HG03460 (cell line): ENCODE data around the gene AUTS2.

Experiments
- ATAC-seq: cut with Tn5 transposase; IDR thresholded peaks from one replicate; pipeline ENCODE4 v1.9.1; 2021; ENCODE audit not compliant: unreplicated experiment

Gene AUTS2

GRCh38 chr7:70556761-70557160, 958.5 kb downstream of the AUTS2 start:
- no peak for ATAC-seq

- no peak for ATAC-seq
Measured at GRCh38 chr7:70557338-70557737, 959.1 kb downstream of the AUTS2 start.

GRCh38 chr7:70559815-70560214, 961.5 kb downstream of the AUTS2 start:
- no peak for ATAC-seq

GRCh38 chr7:70563960-70564359, 965.7 kb downstream of the AUTS2 start:
- ATAC-seq: no peak

- ATAC-seq: no peak
Measured at GRCh38 chr7:70565721-70566370, 967.6 kb downstream of the AUTS2 start.

- no peak for ATAC-seq
Measured at GRCh38 chr7:70566671-70567070, 968.4 kb downstream of the AUTS2 start.

GRCh38 chr7:70568674-70569334, 970.5 kb downstream of the AUTS2 start:
- ATAC-seq: no peak

- ATAC-seq: no peak
Measured at GRCh38 chr7:70569335-70569819, 971.1 kb downstream of the AUTS2 start.

- ATAC-seq: no peak
Measured at GRCh38 chr7:70570029-70570428, 971.8 kb downstream of the AUTS2 start.

- ATAC-seq: no peak
Measured at GRCh38 chr7:70570961-70571360, 972.7 kb downstream of the AUTS2 start.

GRCh38 chr7:70571403-70571934, 973.2 kb downstream of the AUTS2 start:
- ATAC-seq: no peak

GRCh38 chr7:70571961-70572360, 973.7 kb downstream of the AUTS2 start:
- ATAC-seq: no peak

GRCh38 chr7:70572571-70572970, 974.3 kb downstream of the AUTS2 start:
- ATAC-seq: no peak

GRCh38 chr7:70573071-70573661, 974.9 kb downstream of the AUTS2 start:
- ATAC-seq: no peak

GRCh38 chr7:70573696-70574095, 975.4 kb downstream of the AUTS2 start:
- ATAC-seq: no peak

GRCh38 chr7:70574314-70574834, 976.1 kb downstream of the AUTS2 start:
- ATAC-seq: no peak

GRCh38 chr7:70574970-70575799, 976.9 kb downstream of the AUTS2 start:
- no peak for ATAC-seq

GRCh38 chr7:70577078-70577477, 978.8 kb downstream of the AUTS2 start:
- no peak for ATAC-seq

- ATAC-seq: no peak
Measured at GRCh38 chr7:70578131-70578530, 979.9 kb downstream of the AUTS2 start.

GRCh38 chr7:70579397-70580097, 981.3 kb downstream of the AUTS2 start:
- ATAC-seq: no peak
